CD4-positive, alpha-beta T cell treated with Interleukin-2 at 100 ng/mL for 4 hours (primary cell): ENCODE measurements around the gene CAND2.
"Not testable (repeated sequence)": the region's sequence is repeated elsewhere in the genome, so short reads cannot be mapped to it uniquely, and the experiment has no call there.

Source experiments
- DNase-seq: peaks from one replicate; pipeline ENCODE4 v3.0.0-alpha.2; 2020; ENCODE audit warnings: low spot score

Gene CAND2

DNA sequence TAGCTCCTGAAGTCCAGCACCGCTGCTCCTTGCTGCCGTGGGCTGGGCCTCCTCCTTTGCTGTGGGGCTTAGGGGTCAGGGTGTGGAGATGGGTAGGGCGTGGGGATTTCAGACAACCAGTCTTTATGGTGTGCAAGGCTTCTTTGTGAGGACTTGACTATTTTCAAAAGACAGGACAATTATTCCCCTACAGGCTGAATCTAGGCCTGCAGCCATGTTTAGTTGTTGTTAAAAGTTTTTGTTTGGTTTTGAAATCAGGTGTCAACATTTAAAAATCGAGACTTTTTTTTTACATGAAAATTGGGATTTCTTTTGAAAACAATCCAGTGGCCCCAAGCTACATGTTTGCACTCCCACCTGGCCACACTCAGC, 34.3 kb downstream of the CAND2 start:
- no peak for DNase-seq

DNA sequence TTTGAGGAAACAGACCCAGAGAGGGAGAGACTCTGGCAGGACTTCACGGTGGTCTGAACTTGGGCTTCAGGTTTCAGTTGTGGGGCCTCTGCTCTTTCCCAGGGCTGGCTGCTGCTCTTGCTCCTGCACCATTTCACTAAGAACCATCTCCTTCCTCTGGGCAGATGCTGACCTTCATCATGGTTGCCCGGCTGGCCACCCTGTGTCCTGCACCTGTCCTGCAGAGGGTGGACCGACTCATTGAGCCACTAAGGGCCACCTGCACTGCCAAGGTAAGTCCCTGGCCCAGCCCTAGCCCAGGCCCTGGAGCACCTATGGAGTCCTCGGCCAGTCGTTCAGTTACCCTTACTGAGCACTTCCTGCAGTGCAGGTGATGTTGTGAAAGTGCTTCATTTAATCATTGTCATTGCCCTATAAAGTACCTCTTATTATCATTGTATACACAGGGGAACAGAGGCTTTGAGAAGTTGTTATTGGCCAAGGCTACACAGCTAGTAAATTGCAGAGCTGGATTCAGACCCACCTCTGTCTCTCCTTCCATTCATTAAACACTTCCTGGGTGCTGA, 34.9 kb downstream of the CAND2 start:
- DNase-seq = no peak

DNA sequence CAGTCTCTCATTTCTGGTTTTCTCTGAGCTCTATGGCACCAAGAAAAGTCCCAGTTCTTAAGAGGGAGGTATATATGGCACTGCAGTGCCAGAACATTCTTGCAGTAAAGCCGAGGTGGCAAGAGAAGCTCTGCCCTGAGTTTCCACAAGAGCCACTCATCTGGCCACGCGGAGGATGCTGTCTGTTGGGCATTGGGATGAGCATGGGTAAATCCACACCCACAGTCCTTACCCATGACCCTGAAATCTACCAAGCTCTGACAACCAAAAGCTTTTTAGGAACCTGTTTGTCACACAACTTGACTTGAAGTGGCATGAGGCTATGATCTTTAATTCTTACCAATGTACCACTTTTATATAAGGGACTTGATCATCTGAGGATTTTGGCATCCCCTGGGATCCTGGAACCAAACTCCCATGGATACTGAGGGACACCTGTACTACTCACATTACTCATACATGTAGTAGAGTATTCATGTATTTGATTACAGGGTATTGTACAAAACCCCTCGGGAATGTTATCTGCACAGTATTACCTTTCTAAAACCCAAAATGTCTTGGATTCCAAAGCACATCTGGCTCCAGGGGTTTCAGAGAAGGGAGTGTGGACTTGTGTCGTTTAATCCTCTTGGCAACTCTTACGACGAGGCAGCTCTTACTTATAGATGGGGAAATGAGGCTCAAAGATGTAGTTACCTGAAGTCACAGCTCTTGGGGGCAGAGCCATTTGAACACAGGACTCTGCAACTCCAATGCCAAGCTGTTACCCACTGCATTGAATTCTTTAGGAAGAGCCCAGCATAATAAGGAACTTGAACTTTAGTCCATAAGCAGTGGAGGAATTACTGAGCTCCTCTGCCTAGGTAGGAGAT, 36.1 kb downstream of the CAND2 start:
- no peak for DNase-seq

DNA sequence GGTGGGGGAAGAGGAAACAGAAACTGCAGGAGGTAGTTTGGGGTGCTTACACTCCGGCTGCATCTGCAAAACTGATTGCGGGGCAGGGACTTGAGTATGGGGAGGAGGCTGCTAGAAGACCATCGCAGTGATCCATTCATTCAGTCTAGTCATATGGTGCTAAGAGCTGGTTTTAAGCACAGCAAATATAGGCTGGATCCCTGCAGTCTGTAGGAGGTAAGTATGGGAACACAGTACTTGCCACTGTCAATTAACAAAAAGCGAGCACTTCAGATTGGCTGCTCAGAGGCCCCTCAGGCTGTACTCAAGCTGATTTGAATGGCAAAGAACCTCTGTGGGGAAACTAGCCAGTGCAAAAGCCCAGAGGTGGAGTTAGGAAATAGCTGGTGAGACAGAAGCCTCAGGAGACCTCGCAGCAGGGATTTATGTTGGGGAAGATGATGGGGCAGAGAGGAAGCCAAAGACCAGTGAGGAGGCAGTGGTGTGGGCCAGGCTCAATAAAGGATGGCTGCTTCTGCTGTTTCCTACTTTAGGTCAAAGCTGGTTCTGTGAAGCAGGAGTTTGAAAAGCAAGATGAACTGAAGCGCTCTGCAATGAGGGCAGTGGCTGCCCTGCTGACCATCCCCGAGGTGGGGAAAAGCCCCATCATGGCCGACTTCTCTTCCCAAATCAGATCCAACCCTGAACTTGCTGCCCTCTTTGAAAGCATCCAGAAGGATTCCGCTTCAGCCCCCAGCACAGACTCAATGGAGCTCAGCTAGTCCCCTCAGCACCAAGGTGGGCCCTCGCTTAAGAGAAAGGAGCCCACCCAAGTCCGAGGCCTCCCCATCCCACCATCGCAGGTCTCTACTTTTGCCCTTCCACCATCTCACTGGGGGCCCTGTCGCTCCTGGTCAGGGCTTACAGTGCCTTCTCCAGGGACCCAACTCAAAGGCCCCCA, 37.0 kb downstream of the CAND2 start:
- DNase-seq = no peak

DNA sequence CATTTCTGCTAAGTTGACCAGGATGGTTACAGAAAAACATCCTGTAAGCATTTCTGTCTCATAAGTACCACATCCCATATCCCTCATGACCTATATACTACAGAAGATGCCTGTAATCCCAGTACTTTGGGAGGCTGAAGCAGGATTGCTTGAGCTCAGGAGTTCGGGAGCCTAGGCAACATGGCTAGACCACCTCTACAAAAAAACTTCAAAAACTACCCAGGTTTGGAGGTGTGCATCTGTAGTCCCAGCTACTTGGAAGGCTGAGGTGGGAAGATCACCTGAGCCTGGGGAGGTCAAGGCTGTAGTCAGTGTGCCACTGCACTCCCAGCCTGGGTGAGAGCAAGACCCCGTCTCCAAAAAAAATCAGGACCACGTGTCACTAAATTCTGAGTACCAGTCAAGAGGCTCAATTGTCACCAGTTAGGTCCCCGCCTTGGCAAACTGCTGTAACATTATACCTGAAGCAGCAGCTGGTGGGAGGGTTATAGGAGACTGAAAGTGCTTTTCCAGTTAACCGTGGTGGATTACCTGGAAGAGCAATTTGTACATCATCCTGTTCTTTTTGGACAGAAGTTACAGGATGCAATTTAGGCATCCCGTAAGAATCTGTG, 38.7 kb downstream of the CAND2 start:
- no peak for DNase-seq

DNA sequence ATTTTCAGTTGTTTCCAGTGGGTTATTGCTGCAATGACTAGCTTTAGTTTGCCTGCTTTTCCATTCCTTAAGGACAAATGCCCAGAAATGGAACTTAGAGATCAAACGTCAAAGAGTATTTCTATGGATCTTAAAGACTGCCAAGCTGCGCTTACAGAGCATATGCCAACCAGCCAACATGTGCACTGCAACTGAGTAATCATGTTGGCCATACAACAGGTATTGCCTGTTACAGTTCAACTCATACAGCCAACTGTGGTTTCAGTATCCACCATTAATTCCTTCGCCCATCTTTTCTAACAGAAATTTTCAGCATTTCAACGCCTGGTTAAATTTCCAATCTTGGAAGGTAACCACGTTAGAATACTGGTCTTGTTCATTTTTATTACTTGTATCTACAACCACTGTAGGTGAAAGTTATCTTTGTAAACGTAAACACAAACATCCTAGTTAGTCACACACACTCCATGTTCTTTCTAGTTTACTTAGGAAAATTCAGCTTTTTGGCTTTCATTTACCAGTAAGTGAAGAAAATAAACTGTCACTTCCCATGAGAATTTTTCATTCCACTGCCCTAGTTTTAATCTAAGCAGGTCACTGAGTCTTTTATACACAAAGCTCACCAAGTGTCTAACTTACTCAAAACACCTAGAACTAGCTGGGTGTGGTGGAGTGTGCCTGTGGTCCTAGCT, 41.0 kb downstream of the CAND2 start:
- DNase-seq = no peak

DNA sequence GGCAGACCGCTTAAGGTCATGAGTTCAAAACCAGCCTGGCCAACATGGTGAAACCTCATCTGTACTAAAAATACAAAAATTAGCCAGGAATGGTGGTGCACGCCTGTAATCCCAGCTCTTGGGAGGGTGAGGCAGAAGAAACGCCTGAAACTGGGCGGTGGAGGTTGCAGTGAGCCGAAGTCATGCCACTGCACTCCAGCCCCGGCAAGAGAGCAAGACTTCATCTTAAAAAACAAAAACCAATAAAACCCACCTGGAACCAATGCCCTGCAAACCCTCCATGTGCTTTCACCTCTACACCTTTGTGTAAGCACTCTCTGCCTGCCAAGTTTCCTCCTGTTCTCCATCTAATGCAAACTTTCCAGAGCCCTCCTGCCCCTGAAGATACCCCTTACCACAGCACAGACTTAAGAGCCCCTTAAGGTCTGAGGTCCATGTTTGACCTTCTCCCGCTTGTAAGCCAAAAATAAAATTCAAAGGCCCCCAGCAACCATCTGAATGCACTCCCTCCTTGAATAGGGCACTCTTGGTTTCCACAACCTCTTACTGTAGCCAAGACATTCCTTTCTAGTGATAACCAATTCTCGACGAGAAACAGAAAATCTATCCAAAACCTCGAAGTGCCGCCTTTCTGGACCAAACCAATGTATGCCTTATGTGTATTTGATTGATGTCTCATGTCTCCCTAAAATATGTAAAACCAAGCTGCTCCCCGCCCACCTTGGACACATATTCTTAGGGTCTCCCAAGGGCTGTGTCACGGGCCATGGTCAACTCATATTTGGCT, 41.9 kb downstream of the CAND2 start:
- DNase-seq = no peak

DNA sequence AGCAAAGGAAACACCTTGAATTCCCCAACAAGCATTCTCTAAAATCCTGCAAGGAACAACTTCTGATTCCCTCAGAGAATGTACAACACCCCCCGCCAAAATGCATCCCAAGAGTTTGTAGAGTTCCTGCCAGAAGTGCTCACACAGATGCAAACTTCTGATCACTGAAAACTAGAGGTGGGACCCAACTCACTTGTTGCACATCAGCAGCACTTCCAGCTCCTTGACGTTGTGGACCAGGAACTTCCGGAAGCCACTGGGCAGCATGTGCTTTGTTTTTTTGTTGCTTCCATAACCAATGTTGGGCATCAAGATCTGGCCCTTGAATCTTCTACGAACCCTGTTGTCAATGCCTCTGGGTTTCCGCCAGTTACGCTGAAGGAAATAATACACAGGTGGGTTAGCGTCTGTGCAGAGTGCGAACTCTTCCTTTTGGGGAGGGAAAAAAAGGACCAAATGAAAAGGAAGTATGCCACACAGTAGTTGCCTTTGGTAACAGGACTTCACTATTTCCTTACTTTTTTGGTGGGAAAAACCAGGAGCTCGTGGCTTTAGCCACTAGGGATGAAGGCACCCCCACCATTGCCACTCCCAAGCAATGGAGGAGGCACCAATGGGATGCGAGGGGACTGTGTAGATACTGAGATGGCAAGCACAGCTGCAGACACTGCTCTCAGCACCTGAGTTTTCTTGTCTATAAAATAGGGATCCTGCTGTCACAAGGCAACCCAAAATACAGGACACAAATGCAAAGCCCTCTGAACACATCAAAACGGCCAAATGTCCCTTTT, 42.9 kb downstream of the CAND2 start:
- no peak for DNase-seq

DNA sequence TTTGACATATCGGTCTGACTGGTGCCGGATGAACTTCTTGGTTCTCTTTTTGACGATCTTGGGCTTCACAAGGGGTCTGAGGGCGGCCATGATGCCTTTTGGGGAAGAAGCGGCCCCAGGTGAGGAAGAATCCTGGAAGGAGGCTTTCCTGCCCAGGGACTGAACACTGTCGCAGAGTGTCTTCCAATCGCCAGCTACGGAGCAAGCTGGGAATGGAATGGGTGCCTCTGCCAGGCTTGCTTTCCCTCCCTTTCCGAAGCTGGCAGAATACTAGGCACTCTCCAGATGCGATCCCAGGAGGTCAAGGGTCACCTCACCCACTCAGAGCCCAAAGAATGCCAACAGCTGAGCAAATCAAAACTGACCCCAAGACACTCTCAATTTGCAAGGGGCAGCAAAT, 43.7 kb downstream of the CAND2 start:
- DNase-seq = not testable (repeated sequence)

DNA sequence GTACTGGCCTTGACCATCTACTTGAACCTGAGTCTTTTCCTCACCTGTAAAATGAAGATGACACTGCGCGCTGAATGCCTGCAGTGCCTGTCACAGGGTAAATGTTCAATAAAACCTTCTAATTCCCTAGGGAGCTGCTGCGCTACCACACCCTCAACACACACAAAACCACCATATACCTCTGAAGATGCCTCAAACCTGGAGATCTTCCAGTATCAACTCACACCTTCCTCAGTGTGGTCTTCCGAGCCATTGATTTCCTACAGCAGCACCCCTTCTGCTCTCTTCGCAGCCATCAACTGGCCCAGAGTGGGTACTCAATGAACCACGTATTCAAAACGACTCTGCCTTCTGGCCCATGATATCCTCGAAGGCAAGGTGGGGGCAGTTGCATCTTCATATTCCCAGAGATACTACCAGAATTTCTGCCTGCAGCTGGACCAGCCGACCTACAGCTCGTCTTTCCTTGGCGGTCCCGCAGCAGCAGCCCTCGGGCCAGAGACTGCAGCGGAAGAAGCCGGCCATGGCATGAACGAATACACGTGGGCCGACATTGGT, 44.2 kb downstream of the CAND2 start:
- DNase-seq = no peak

DNA sequence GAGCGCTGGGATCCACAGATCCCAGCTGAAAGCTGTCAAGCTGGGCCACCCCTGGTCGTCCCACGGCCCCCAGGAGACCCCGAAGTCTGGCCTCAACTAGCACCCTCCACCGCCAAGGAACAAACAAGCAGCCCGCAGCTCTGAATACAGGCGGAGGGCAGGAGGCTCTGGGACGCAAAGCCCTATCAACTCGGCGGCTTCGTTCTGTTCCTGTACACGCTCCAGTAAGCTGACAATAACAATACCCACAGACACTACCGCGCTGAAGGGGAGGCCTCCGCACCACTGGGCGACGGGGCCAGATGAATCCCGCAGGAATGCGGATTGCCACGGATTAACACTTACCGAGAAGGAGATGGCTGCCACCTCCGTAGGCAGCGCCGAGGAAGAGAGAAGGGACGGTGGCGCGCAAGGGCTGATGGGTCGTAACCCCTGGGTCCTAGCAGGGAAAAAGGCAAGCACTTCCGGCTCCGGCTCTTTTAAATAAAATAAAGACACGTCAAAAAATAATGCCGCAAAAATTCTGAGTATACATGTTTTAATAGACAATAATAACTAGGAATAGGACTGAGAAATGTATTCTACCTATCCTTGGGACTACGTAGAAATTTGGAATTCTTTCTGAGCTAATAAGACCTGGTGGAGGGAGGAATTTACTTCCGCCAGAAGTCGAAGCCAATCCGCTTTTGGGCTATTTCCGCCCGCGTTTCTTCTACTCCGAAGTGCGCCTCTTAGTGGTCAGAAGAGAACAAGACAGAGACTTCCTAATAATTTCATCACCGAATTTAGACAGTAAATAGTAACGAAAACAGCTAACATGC, 44.9 kb downstream of the CAND2 start, which contains the start of gene RPL32:
RPL32 (minus strand) TSS at position 417 of the 821 bp plus-strand sequence. CDS start 1,328 bp downstream, outside the sequence.
- peak; percentile 91 for DNase-seq

DNA sequence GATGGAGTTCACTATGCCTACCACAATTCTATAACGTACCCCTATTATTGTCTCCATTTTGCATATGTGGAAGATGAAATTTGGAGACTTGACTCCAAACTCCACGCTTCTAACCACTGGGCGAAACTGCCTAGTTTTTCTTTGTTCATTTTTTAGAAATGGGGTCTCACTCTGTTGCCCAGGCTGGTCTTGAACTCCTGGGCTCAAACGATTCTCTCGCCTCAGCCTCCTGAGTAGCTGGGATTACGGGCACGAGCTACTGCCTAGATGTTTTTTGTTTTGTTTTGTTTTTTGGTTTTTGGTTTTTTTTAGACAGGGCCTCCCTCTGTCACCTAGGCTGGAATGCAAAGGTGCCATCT, 45.5 kb downstream of the CAND2 start:
- DNase-seq = no peak

DNA sequence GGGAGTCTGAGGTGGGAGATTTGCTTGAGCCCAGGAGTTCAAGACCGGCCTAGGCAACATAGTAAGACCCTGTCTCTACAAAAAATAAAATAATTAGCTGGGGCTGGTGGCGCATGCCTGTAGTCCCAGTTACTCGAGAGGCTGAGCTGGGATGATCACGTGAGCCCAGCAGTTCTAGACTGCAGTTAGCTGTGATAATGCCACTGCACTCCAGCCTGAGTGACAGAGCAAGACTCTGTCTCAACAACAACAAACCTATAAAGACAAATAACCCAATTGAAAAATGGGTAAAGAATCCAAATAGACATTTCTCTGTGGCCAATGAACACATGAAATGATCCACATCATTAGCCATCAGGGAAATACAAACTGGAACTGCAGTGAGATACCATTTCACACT, 46.0 kb downstream of the CAND2 start:
- DNase-seq = no peak

DNA sequence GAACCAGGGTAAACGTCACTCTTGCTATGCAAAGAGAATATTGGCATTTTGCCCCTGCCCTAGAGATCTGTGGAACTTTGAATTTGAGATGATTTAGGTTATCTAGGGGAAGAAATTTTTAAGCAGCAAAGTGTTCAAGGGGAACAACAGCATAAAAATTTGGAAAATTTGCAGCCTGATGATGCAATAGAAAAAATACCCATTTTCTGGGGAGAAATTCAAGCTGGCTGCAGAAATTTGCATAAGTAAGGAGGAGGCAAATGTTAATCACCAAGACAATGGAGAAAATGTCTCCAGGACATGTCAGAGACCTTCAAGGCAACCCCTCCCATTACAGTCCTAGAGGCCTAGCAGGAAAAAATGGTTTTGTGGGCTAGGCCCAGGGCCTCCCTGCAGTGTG, 49.3 kb downstream of the CAND2 start:
- DNase-seq = no peak

DNA sequence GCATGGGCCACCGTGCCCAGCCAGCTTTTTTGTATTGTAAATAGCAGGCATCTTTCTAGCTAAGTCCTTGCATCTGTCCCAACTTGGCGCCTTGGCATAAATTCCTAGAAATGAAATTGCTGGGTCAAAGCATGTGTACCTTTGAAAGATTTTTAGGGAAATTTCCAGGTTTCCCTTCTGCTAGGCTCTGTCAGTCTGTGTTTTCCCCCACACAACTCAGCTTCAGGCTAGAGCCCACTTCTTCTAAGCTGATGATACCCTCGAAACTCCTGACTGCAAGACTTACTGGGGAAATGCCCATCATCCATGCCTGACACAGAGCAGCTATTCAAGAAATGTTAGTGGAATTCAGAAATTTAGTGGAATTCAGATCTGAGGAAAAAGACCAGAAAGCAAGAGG, 55.7 kb downstream of the CAND2 start:
- DNase-seq = no peak

DNA sequence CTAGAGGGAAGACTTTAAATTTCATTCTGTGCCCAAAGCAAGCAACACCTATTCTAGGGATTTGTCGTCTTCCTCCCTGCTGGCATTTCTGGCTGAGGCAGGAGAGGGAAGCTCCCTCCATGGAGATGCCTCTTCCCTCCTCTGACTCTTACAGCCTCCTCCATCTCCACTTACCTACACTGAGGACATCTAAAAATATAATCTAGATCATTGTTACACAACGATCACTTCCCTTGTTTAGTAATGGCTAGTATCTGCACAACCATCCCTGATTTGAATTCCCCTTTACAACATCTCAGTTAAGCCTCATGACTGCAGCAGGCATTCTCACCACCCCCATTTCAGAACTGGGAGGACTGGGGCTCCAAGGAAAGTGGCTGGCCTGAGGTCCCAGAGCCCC, 57.4 kb downstream of the CAND2 start:
- DNase-seq = not testable (repeated sequence)

DNA sequence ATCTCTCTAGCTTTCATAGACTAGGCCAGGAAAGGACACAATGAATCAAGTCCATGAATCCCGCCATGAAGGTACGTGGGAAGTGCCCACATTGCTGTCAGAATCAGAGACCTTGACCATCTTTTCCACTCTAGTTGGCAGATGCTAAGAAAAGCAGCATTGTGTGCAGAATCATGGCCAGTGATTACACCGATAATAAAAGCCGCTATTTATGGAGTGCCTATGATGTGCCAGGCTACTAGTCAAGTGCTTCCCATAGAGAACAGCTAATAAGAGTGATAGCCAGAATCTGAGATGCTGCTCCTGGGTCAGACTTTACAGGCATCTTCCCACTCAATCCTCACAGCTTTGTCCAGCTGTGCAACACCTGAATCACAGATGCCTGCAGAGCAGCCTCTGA, 58.1 kb downstream of the CAND2 start:
- DNase-seq = no peak

DNA sequence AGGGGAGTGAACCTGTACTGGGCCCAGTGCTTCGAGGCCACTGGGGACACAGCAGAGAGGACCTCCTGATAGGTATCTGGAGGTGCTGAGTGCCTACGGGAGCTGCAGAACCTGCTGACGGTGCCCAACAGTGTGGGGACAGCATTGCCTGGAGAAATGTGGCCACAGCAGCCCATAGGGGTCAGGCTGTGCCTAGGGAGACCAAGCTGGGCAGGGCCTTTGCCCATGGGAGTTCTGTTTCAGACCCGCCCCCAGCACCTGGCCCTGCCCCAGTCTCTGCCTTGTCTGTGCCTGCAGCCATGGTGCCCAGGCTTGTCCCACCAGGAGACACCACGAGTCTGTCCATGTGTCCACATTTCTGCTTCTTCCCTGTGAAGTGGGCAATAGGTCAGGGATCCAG, 60.1 kb downstream of the CAND2 start:
- DNase-seq = no peak

DNA sequence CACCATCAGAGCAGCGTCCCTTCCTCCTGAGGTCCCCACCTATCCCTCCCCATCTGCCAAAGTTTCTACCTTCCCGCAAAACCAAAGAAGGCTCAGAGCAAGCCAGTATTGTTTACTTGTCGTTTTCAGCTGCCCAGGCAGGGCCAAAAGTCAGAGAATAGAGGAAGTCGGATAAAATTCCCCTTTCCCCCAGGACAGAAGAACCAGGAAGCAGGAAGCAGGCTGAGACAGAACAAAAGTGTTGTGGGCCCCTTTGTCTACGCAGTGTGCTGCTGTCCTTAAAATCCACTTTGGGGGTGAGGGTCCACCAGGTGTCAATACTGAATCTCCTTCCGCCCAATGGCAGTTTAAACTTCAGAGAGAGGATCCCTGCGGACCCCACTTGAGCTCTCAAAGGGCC, 63.4 kb downstream of the CAND2 start:
- DNase-seq = no peak
